Activated naive CD8-positive, alpha-beta T cell treated with anti-CD3 and anti-CD28 coated beads, Interleukin-2, amount 50 U/mL, for 24 hours (primary cell): ENCODE results near the gene CALML3.

Source experiments
- ATAC-seq: fragments of 150-1000 bp; cut with Tn5 transposase; one replicate; pipeline ENCODE4 v1.10.0; 2021
- DNase-seq: peaks from one replicate; pipeline ENCODE4 v3.0.0; 2021
- H3K27ac Mint-ChIP-seq: one replicate; pipeline ENCODE4 v1.8.0; 2021; ENCODE audit warnings: mild to moderate bottlenecking, mixed read lengths
- H3K27me3 Mint-ChIP-seq: one replicate; pipeline ENCODE4 v1.8.0; 2021; ENCODE audit warnings: mixed read lengths
- H3K36me3 Mint-ChIP-seq: one replicate; pipeline ENCODE4 v1.8.0; 2021; ENCODE audit warnings: low read depth, mixed read lengths
- H3K4me1 Mint-ChIP-seq: one replicate; pipeline ENCODE4 v1.8.0; 2021; ENCODE audit warnings: mixed read lengths
- H3K4me3 Mint-ChIP-seq: one replicate; pipeline ENCODE4 v1.8.0; 2021; ENCODE audit warnings: mild to moderate bottlenecking, moderate library complexity, mixed read lengths
- H3K9me3 Mint-ChIP-seq: one replicate; pipeline ENCODE4 v1.8.0; 2021; ENCODE audit warnings: mixed read lengths

CALML3 gene

DNA sequence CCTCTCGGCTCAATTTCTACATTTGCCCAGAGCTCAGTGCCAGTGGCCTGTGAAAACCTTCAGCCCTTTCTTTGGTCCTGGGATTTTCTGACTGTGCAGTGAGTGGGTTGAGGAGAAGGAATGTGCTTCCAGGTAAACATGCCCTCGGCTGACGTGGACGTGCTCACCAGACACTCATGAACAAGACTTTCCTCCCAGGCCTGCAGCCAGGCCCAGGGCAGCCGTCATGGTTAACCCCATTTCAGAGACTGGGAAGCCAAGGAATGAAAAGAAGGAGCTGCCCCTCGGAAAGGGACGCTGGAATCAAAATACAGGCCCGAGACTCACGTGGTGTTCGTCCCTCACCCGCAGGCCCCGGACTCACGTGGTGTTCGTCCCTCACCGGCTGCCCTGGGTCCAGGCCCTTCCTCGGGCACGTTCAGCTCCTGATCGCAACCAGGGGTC lies 16.6 kb upstream of the CALML3 start:
- ATAC-seq = no peak
- Mint-ChIP-seq H3K4me1 (peaks cover 5% of the 10 kb centered on the region), H3K4me3 (no peak overlapping the region), H3K27me3 (peaks cover 12% of the 10 kb centered on the region), H3K9me3 (no peaks in the 10 kb centered on the region), H3K27ac (no peak overlapping the region), H3K36me3 (no peaks in the 10 kb centered on the region)
- DNase-seq = no peak

DNA sequence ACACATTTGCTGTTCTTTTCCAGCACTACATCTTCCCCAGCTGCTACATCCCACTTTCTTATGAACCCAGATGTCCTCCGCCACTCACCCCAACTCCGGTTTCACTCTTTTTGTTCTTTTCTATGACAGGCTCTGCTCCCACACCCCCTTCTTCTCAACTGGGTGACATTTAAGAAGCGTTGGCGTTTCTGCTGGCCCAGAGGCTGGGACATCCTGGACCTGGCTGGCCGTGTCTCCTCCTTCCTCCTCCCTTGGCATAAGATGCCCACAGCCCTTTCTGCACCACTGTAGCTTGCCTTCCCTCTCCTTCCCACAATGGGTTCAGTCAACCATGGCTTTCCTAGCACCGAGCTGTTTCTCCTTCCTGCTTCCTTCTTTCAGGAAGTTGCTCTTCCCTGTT lies 16.0 kb upstream of the CALML3 start:
- Mint-ChIP-seq H3K4me1 (peaks cover 9% of the 10 kb centered on the region), H3K27ac (no peak overlapping the region), H3K36me3 (no peaks in the 10 kb centered on the region), H3K9me3 (no peaks in the 10 kb centered on the region), H3K4me3 (no peak overlapping the region), H3K27me3 (peaks cover 7% of the 10 kb centered on the region)
- DNase-seq (no peak), ATAC-seq (no peak)

- ATAC-seq = no peak
- Mint-ChIP-seq H3K9me3 (no peaks in the 10 kb centered on the region), H3K27me3 (peaks cover 7% of the 10 kb centered on the region), H3K36me3 (no peaks in the 10 kb centered on the region), H3K4me3 (no peak overlapping the region), H3K27ac (no peak overlapping the region), H3K4me1 (peaks cover 9% of the 10 kb centered on the region)
- no peak for DNase-seq
Measured at GRCh38 chr10:5509236-5509635, 15.5 kb upstream of the CALML3 start.

GRCh38 chr10:5509691-5510090 lies 15.1 kb upstream of the CALML3 start:
- Mint-ChIP-seq H3K27me3 (peaks cover 6% of the 10 kb centered on the region), H3K4me1 (peaks cover 9% of the 10 kb centered on the region), H3K4me3 (no peak overlapping the region), H3K9me3 (no peaks in the 10 kb centered on the region), H3K27ac (no peak overlapping the region), H3K36me3 (no peaks in the 10 kb centered on the region)
- DNase-seq = no peak
- no peak for ATAC-seq

DNA sequence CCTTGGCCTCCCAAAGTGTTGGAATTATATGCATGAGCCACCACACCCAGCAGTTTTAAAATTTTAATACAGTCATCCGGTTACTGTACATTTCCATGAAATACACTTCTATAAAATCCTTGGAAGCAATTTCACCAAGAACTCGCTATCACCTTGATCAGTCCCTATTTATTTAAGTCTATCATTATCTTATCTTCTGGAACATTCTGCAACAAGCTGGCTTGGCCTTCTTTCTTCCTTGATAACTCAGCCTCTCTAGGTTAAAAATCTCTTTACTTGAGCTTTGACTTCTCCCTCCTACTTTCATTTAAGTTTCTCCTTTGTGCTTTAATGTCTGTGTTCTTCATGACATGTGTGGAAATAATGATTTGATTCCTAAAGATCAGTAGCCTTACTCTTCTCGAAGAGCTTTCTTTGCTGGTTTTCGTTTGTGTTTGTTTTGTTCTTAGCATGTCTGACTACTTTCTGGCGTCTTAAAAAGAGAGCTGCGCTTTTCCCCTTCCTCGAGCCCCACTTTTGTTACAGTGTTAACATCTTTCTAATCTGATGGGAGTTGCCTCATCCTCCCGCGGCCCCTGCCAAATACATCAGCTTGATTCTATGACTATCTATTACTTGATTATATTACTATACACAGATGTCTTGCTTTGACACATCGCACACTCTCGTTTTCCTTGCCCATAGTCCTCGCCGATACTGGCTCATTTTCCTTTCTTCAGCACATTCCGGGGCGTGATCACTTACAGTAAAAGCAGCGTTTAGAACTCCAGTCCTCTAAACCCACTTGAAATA lies 14.3 kb upstream of the CALML3 start:
- Mint-ChIP-seq H3K36me3 (no peaks in the 10 kb centered on the region), H3K4me1 (peaks cover 9% of the 10 kb centered on the region), H3K27ac (no peak overlapping the region), H3K27me3 (peaks cover 4% of the 10 kb centered on the region), H3K4me3 (no peak overlapping the region), H3K9me3 (no peaks in the 10 kb centered on the region)
- ATAC-seq (no peak), DNase-seq (no peak)

- Mint-ChIP-seq H3K36me3 (no peaks in the 10 kb centered on the region), H3K4me1 (peaks cover 9% of the 10 kb centered on the region), H3K27me3 (peaks cover 5% of the 10 kb centered on the region), H3K27ac (no peak overlapping the region), H3K4me3 (no peak overlapping the region), H3K9me3 (no peaks in the 10 kb centered on the region)
- DNase-seq = no peak
- ATAC-seq = no peak
Measured at GRCh38 chr10:5511231-5511884, 13.4 kb upstream of the CALML3 start.

GRCh38 chr10:5511885-5512280 lies 12.9 kb upstream of the CALML3 start:
- ATAC-seq = no peak
- DNase-seq = no peak
- Mint-ChIP-seq H3K4me1 (peaks cover 9% of the 10 kb centered on the region), H3K9me3 (no peaks in the 10 kb centered on the region), H3K36me3 (no peaks in the 10 kb centered on the region), H3K4me3 (no peak overlapping the region), H3K27me3 (peaks cover 5% of the 10 kb centered on the region), H3K27ac (no peak overlapping the region)

- Mint-ChIP-seq H3K4me3 (no peak overlapping the region), H3K36me3 (no peaks in the 10 kb centered on the region), H3K9me3 (no peaks in the 10 kb centered on the region), H3K27ac (no peak overlapping the region), H3K27me3 (peaks cover 5% of the 10 kb centered on the region), H3K4me1 (peaks cover 9% of the 10 kb centered on the region)
- DNase-seq (no peak), ATAC-seq (no peak)
Measured at GRCh38 chr10:5512331-5512730, 12.4 kb upstream of the CALML3 start.

DNA sequence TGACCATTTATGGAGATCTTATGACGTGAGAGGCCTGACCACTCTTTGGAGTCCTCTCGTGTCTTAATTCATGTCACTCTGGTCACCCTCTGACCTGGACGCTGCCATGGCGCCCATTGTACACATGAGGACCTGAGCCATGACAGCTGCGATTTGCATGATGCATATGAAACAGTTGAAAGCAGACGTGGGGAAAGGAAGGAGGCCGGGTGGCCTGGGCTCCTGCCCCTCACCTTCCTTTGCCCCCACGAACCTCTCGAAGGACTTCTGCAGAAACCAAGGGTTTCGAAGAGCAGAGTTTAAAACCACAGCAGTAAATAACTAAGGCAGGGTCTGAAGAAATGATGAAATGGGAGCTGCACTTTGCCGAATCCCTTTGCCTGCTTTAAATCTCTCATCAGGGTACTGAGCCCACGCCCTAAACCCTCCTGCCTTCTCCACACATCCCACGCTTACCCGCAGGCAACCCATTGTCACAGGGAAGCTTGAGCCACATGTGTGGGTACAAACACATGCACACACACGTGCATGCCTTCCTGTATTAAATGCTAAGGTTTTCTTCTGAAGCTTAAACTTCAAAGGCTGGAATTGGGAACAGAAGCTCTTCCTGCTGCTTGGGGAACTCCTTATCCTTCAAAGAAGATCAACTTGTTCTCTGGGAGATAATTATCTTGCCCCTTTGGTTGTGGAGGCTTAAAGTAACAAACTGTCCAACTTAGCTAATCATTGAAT lies 11.7 kb upstream of the CALML3 start:
- Mint-ChIP-seq H3K9me3 (no peaks in the 10 kb centered on the region), H3K36me3 (no peaks in the 10 kb centered on the region), H3K4me3 (no peak overlapping the region), H3K27ac (no peak overlapping the region), H3K4me1 (peaks cover 9% of the 10 kb centered on the region), H3K27me3 (peaks cover 5% of the 10 kb centered on the region)
- ATAC-seq = peak; percentile 33
- DNase-seq = no peak

- H3K9me3 Mint-ChIP-seq = no peaks in the 10 kb centered on the region
- peaks cover 9% of the 10 kb centered on the region for H3K4me1 Mint-ChIP-seq
- DNase-seq (no peak), ATAC-seq (no peak)
- peaks cover 5% of the 10 kb centered on the region for H3K27me3 Mint-ChIP-seq
- no peaks in the 10 kb centered on the region for H3K36me3 Mint-ChIP-seq
- H3K27ac Mint-ChIP-seq = no peak overlapping the region
- no peak overlapping the region for H3K4me3 Mint-ChIP-seq
Measured at GRCh38 chr10:5514226-5514850, 10.4 kb upstream of the CALML3 start.

GRCh38 chr10:5515948-5516761 lies 8.6 kb upstream of the CALML3 start:
- H3K9me3 Mint-ChIP-seq = no peaks in the 10 kb centered on the region
- no peak overlapping the region for H3K4me3 Mint-ChIP-seq
- peaks cover 9% of the 10 kb centered on the region for H3K4me1 Mint-ChIP-seq
- no peak for DNase-seq
- H3K27ac Mint-ChIP-seq = no peak overlapping the region
- ATAC-seq = no peak
- peaks cover 5% of the 10 kb centered on the region for H3K27me3 Mint-ChIP-seq
- no peaks in the 10 kb centered on the region for H3K36me3 Mint-ChIP-seq

DNA sequence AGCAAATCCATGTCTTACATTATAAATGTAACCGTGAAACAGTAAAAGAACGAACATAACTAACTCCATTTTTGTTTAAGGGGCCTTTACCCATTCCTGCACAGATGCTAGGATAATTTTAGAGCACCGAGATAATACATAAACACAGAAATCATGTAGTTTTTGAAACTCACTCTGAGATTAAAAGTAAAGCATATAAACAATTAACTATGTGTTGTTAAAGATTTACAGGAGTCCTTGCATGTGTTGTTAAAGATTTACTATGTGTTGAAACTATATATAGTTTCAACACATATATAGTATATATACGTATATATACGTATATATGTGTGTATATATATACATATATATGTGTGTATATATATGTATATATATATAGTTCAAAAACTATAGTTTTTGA lies 7.2 kb upstream of the CALML3 start:
- ATAC-seq = no peak
- DNase-seq = no peak
- Mint-ChIP-seq H3K4me3 (no peak overlapping the region), H3K9me3 (no peaks in the 10 kb centered on the region), H3K36me3 (no peaks in the 10 kb centered on the region), H3K27ac (no peak overlapping the region), H3K4me1 (peaks cover 9% of the 10 kb centered on the region), H3K27me3 (peaks cover 4% of the 10 kb centered on the region)

- no peak overlapping the region for H3K4me3 Mint-ChIP-seq
- no peak overlapping the region for H3K27ac Mint-ChIP-seq
- peaks cover 3% of the 10 kb centered on the region for H3K27me3 Mint-ChIP-seq
- DNase-seq = no peak
- no peaks in the 10 kb centered on the region for H3K9me3 Mint-ChIP-seq
- peaks cover 4% of the 10 kb centered on the region for H3K4me1 Mint-ChIP-seq
- H3K36me3 Mint-ChIP-seq = no peaks in the 10 kb centered on the region
- ATAC-seq = no peak
Measured at GRCh38 chr10:5518143-5518542, 6.6 kb upstream of the CALML3 start.

- H3K36me3 Mint-ChIP-seq = no peaks in the 10 kb centered on the region
- no peak overlapping the region for H3K4me3 Mint-ChIP-seq
- no peak for ATAC-seq
- no peak for DNase-seq
- no peaks in the 10 kb centered on the region for H3K9me3 Mint-ChIP-seq
- peaks cover 3% of the 10 kb centered on the region for H3K27me3 Mint-ChIP-seq
- no peaks in the 10 kb centered on the region for H3K4me1 Mint-ChIP-seq
- H3K27ac Mint-ChIP-seq = no peak overlapping the region
Measured at GRCh38 chr10:5519054-5519453, 5.7 kb upstream of the CALML3 start.
